ENCODE data around the gene RPTOR.
A peak's percentile ranks its signal among the peaks of the same experiment; 100 is the strongest.

RPTOR gene

DNA sequence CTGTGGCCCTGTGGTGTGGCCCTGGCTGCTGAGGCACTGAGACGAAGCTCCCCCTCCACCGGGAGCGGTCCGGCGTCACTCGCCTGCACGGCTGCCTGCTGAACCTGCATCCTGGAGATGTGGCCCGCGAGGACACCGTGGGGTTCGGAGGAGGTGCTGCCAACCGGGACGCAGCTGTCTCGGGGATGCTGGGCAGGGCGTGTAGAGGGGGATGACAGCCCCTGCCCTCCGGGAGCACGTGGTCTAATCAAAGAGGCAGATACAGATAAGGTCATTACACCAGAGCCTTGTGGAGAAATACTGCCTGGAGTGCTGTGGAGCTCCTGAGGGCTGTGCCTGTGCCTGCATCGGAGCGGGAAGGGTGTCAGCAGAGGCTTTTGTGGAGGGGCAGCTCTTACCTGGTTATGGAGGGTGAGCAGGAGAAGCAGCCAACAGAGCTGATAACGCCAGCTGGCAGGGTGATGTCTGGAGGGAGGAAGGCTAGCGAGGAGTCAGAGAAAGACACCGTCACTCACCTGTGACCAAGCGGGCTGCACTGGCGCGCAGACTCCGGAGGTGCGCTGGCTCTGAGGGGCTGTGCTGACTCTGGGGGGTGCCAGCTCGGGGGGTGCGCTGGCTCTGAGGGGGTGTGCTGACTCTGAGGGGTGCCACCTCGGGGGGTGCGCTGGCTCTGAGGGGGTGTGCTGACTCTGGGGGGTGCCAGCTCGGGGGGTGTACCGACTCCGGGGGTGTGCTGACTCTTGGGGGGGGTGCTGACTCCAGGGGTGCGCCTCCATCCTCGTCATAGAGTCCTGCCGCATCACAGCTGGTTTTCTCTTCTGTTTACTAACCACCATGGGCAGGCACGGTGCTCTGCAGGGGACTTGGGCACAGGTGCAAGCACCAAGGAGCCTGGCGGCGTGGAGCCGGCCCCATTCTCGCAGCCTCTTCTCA is 342.3 kb downstream of the RPTOR start:
- no peak for DNase-seq

DNA sequence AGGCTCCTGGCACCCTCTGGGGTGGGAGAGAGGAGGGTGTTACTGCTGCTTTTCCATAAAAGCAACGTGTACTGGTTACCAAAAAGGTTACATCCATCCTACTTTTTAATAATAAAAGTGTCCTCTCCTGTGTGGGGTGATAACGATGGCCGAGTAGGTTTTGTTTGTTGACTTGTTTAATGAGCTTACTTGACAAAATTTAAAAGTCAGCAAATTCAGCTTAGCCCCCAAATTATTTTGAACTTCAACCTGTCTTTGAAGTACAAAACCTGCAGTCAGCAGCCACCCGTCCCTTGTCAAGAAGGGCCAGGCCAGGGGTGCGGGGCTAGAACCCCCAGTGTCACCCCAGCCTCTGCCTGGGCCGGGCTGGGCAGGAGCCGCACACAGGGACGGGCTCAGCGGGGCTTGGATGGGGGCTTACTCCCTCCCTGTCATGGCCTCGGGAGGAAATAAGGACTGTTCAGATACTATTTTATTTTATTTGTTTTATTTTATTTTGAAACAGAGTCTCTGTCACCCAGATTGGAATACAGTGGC is 343.1 kb downstream of the RPTOR start:
- no peak for DNase-seq

GRCh38 chr17:80888276-80889160 is 343.9 kb downstream of the RPTOR start:
- no peak for DNase-seq

- no peak for DNase-seq
Measured at GRCh38 chr17:80889231-80890195, 344.9 kb downstream of the RPTOR start.

GRCh38 chr17:80890196-80890920 is 345.7 kb downstream of the RPTOR start:
- DNase-seq = no peak

DNA sequence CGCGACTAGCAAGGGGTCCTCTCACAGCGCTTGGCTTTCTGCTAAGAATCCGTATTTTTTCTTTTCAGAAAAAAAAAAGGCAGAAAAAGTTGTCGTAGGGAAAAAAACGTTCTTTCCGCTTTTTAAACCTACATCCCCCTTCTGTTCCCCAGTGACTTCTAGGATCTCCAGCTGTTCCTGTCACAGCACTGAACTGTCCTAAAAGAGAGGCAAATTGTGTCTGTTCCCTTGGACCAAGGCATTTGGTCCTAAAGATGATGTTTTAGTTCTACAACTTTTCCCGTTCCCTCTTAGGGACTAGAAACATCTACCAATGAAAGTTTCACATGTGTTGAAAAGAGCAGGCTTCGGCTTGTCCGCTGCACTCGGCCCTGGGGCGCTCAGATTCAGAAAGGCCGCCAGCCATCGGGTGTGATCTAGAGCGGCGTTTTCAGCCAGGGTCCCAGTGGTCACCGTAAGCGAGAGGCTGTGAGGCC is 346.3 kb downstream of the RPTOR start:
- no peak for DNase-seq

- DNase-seq = peak; percentile 95
Measured at GRCh38 chr17:80891397-80892018, 346.9 kb downstream of the RPTOR start.

DNA sequence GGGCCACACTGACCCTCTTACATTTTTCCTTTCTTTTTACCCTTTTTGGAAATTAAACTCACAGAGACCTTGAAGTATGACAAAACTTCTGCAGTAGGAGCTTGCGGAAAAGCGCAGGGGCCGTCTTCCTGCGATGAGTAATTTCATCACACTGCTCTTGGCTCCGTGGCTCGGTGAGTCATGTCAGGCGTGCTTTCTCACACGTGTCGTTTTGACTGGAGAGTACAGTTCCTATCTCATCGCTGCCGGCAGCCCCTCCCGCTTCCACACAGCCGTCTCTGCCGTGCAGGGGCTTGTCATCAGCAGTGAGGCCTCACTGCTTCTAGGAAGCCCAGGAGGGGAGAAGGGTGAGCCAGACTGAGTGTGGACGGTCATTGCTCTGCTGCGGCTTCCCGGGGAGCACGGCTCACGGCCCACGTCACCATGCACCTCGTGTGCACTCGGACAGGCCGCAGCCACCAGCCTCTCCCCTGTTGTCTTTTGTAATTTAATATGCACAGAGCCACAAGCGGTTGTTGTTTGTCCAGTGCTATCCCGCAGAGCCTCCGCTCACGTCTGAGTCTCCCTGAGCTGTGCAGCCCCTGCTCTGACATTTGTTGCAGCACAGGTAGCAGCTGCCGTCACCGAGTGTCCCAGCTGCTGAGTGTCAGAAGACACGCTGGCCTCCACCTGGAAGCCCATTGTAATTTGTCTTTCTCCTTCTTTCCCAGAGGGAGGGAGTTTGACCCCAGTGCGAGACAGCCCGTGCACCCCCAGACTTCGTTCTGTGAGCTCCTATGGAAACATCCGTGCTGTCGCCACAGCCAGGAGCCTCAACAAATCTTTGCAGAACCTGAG is 347.6 kb downstream of the RPTOR start:
- peak; percentile 100 for DNase-seq

DNA sequence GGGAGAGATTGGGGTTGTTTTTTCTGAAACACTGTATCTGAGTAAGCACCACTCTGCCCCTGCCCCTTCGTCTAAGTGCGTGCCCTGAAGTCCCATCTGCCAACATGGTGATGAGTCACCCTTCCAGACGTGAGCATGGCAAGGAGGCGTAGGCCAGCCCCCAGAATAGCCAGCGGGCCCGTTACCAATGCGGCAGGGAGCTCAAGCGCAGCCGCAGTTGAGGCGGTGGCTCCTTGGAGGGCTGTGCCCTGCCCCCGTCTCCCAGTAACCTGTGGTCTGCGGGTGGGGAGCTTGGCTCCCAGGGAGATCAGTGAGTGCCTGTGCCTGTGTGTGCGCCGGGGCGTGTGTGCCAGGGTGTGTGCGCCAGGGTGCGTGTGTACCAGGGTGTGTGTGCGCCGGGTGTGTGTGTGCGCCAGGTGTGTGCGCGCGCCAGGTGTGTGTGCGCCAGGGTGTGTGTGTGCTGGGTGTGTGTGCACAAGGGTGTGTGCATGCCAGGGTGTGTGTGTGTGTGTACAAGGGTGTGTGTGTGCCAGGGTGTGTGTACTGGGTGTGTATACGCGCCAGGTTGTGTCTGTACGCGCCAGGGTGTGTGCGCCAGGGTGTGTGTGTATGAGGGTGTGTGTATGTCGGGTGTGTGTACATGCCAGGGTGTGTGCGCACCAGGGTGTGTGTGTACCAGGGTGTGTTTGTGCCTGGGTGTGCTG is 348.4 kb downstream of the RPTOR start:
- DNase-seq = peak; percentile 94

- no peak for DNase-seq
Measured at GRCh38 chr17:80893604-80894438, 349.2 kb downstream of the RPTOR start.

DNA sequence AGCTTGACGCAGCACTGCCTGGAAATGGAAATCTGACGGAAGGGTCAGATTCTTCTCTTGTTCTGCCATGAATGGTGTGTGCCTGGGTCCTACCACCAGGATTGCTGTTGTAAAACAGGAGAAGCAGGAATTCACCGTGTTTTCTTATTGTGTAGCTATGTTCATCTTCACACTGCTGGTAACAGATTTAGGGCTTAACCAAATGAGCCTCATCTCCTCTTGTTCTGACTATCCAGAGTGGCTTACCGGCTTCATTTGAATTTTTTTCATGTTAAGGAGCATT is 349.7 kb downstream of the RPTOR start:
- DNase-seq = no peak

DNA sequence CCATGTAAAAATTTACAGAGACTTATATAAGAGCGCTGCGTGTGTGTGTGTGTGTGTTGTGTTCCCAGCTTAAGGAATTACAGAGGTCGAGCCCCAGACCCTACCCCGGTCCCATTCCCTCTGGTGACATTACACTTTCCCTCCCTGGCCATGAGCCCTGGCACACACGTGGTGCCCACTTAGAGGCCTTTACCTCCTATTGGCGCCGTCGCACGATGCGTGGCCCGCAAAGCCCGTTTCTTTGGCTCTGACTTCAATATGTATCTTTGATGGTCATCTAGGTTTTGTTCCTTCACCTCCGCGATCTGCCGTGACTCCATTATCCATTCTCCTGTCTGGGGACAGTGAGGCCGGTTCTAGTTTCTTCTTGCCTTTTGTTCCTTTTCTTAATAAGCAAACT is 350.1 kb downstream of the RPTOR start:
- DNase-seq = no peak

DNA sequence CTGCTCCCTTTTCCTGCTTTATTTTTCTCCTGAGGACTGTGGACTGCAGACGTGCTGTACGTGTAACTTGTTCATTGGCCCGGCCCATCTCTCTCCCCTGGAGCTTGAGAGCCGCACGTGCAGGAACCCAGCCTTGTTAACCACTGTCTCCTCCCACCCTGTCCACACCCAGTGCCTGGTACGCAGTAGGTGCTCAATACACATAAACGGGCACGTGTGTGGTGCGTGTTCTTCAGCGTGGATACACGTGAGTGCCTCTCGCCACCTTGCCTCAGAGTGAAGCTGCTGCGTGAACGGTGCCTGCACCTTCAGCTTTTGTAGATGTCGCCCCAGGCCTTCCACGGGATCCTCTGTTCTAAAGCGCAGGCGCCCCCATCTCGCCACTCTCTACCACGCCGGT is 350.7 kb downstream of the RPTOR start:
- DNase-seq = no peak

- DNase-seq = no peak
Measured at GRCh38 chr17:80898716-80899115, 354.1 kb downstream of the RPTOR start.

GRCh38 chr17:80899402-80900268 is 355.0 kb downstream of the RPTOR start:
- peak; percentile 39 for DNase-seq

GRCh38 chr17:80901319-80901718 is 356.7 kb downstream of the RPTOR start:
- no peak for DNase-seq

DNA sequence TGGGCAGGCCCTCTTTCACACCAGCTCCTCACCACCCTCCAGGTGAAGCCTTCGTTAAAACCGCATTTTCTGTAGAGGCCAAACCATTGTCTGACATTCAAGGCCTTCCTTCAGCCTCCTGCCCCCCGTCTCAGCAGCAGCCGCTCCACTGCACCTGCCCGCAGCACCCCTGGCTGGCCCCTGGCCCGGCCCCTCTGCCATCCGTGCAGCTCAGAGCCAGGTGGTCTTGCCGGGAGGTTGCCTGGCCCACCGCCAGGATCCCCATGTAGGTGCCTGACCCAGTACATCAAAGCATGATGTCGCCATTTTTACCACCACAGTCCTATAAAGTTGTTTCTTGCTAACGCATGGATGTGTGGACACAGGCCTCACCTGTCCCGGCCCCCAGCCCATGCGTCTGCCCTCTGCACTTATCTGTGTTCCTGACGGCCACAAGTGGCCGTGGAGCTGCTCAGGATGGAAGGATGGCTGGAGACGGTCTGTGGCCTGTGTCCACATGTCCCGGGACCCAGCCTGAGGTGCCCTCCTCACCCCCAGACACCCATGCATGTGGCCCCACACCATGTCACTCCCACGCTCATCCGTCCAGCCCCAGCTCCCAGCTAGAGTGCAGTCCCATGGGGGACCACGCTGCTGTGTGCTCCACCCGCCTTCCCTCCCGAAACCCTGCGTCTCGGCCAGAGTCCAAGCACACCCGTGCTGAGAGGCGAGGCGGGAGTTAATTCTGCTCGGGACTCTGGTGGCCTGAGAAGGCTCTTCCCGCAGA is 357.7 kb downstream of the RPTOR start:
- no peak for DNase-seq

Measured in EL (cell line).